Right cardiac atrium (tissue), 5 donors: ENCODE measurements around the gene TRPT1. TPM values are rescaled to one million over a fixed set of nuclear protein-coding genes. Genes with fewer than 3 reads are reported as not detected.

Experiments used
- ATAC-seq, 2 donors: fragments of 200-7000 bp; cut with Tn5 transposase; one replicate each; pipeline versions ENCODE4 v1.8.0 to v1.9.1; 2020; ENCODE audit warnings: moderate library complexity in 2 of 2, mild to moderate bottlenecking in 1 of 2
- DNase-seq, 3 donors: peaks; one replicate each; pipeline ENCODE4 v3.0.0-alpha.2; 2020
- H3K27ac ChIP-seq: one replicate; pipeline ENCODE4 v1.5.1; 2013; ENCODE audit warnings: mild to moderate bottlenecking, low read length, control low read depth, moderate library complexity
- H3K27me3 ChIP-seq: one replicate; pipeline ENCODE4 v1.6.1; 2013; ENCODE audit not compliant: control insufficient read depth, insufficient read depth
- H3K4me1 ChIP-seq: one replicate; pipeline ENCODE4 v1.6.1; 2013; ENCODE audit warnings: low read length; ENCODE audit not compliant: control insufficient read depth, insufficient read depth
- H3K4me3 ChIP-seq: one replicate; pipeline ENCODE4 v1.5.1; 2013; ENCODE audit warnings: low read length, control low read depth
- H3K9me3 ChIP-seq: one replicate; pipeline ENCODE4 v1.6.1; 2013; ENCODE audit warnings: low read length; ENCODE audit not compliant: control insufficient read depth
- WGBS: extraction: QIAGEN DNeasy Blood & Tissue Kit; methylation state at CpG from one replicate; pipeline ENCODE4 v1.1.7; 2013; 5-methylcytosine and 5-hydroxymethylcytosine counted together
- intact Hi-C, 4 donors: fragments of 100-400 bp; cut with DNase I; formaldehyde crosslinking; loops; one replicate each; pipeline versions ENCODE4 v1.11.0 to v1.14.0; 2022 to 2023
- polyA plus RNA-seq: library from polyadenylated mRNA; stranded (reverse); fragments of 200-250 nt; gene quantifications from one replicate; pipeline ENCODE4 v1.2.3, GENCODE V29; 2013
- total RNA-seq, 4 donors: library from RNA; stranded (reverse); fragmentation: NEBNext Ultra II Directional; extraction: Animal tissue kit (Norgen Biotek cat#: 25700); gene quantifications; one replicate each; pipeline ENCODE4 v1.2.1, GENCODE V29; 2021
- donor health status: healthy with polysubstance abuse.
- donor health status: DM: no; HTN: yes; CAD: no.
- donor health status: DM: no; HTN: no; CAD: no.
- donor health status: DM: no; HTN: yes; CAD: no; lungs with severe emphysema.
- donor health status: DM: yes; HTN: yes; CAD: no.

TRPT1 gene
- total and polyA plus RNA-seq, 5 donors, result 55.3 to 95.4 (median 71.7) TPM

DNA sequence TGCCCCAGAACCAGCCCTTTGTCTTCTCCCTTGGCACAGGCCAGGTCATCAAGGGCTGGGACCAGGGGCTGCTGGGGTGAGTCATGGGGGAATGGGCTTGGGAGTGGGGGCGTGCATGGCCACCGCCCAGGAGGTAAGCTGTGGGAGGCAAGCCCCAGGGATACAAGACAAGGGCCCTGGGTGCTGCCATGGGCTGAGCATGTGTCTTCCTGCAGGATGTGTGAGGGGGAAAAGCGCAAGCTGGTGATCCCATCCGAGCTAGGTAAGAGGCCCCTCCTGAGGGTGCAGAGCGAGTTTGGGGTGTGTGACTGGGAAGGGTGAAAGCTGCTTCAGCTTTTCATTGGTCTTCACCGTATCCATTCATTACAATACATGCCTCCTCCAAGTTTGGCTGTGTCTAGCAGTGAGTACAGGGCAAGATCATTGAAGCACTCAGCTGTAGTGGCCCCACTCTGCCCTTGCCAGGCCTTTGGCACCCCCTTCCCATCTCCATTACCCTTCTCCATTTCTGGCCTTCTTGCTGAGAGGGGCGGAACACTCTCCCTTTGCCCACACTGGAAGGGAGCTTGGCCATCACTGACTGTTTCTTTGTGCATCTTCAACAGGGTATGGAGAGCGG lies 17.4 kb upstream of the TRPT1 start:
- ATAC-seq, result no peak
- Histone ChIP-seq H3K27me3 (no peaks in the 10 kb centered on the region), H3K27ac (no peak overlapping the region), H3K9me3 (no peaks in the 10 kb centered on the region), H3K4me3 (no peak overlapping the region), H3K4me1 (peaks cover 7% of the 10 kb centered on the region)
- DNase-seq, result peak in 1 of 3 donors; percentile 73
- 84% methylated on average over 8 of the region's 8 CpGs for WGBS
- intact Hi-C loops, result no loop called here

DNA sequence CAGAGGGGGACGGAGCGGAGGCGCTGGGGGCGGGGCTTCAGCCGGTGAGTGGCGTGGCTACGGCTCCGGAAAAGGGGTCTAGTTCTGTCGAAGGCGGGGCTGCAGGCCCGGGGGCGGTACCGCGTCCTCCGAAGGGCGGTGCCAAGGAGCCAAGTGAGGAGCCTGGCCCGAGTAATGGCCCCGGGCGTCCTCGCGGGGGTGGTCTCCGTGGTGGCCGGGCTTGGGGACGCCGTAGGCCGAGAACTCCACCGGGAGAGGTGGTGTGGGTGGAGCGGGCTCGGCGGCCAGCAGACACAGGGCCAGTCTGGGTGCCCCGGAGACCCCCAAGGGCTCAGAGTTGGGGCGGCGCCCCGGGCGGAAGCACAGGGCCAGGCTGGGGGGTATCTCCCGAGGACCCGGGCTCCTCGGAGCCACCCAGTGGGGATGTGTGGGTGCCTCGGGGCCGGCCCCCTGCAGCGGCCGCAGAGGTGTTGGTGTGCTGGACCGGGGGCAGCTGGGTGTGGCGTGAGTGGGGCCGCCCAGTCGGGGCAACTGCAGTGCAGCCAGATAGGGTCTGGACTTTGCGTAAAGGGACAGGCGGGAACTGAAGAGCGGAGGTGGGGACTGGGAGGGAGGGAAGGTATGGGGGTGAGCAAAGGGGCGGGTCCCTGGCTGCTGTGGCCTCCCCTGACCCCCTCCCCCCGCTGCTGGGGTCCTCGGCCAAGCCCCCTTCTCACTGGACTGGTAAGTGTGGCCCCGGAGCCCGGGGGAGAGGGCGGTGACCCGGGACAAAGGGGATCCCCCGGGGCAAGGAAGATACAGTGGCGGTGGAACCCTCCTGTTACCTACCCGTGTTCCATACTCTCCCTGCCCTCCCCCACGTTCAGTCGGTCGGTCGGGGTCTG lies 15.7 kb upstream of the TRPT1 start:
- peaks cover 7% of the 10 kb centered on the region for H3K4me1 ChIP-seq
- peak overlapping the region; percentile 81 for H3K4me3 ChIP-seq
- peak overlapping the region; percentile 59 for H3K27ac ChIP-seq
- ATAC-seq (peak; percentile 5 to 29), DNase-seq (peak in 1 of 3 donors; percentile 72)
- no peaks in the 10 kb centered on the region for H3K27me3 ChIP-seq
- intact Hi-C loops, result no loop called here
- no peaks in the 10 kb centered on the region for H3K9me3 ChIP-seq
- WGBS, result under 1% methylated on average over 63 of the region's 63 CpGs

DNA sequence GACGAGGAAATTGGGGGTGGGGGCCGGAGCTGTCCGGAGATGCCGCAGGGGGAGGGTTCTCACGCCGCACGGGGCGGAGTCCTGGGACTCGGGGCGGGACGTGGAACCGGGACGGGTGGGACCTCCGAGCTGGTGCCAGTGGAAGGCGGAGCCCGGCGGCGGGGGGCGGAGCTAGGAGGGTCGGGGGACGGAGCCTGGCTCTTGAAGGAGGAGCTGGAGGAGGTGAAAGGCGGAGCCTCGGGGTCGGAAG lies 15.2 kb upstream of the TRPT1 start:
- ATAC-seq (peak; percentile 88 to 91), DNase-seq (peak; percentile 100)
- Histone ChIP-seq H3K27ac (peak overlapping the region; percentile 89), H3K4me1 (peaks cover 7% of the 10 kb centered on the region), H3K27me3 (no peaks in the 10 kb centered on the region), H3K4me3 (peak overlapping the region; percentile 49), H3K9me3 (no peaks in the 10 kb centered on the region)
- intact Hi-C loops, result no loop called here
- WGBS, result under 1% methylated on average over 24 of the region's 24 CpGs

DNA sequence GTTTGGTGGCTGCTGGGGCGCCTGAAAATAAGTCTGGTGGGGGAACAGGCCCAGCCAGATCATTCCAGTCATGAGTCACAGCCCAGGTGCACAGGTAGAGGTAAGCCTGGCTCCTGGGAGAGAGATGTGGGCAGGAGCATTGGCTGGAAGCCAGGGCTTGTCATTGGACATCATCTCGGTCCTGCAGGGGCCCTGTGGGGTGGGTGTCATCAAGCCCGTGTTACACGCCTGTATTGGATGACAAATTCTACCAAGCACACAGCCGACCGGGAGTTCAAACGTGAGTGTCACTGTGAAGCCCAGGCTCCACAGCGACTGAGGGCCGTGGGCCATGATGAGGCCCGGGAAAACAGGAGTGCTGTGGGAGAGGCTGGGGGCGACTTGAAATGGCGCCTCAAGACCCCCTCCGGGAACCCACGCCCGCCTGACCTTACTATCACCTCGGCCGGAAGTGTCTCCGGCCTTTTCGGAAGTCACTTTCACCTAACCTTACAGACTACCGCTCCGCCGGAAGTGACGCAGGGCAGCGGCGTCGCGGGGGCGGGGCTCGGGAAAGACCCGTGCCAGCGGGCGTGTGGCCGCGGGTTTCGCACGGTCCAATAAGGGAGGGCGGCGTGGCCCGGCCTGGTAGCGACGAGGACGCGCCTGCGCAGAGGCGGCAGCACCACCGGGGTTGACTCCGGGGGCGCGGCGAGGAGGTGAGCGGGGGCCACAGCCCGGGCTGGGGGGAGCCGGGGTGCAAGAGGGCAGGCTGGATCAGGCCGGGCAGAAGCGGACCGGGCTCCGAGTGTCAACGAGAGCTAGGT lies 14.7 kb upstream of the TRPT1 start, which contains the start of gene FKBP2:
TSS of gene FKBP2 (plus strand) at position 661 of the 806 bp plus-strand sequence. CDS start 1,293 bp downstream, outside the sequence.
- 2% methylated on average over 58 of the region's 58 CpGs for WGBS
- H3K27ac ChIP-seq, result peak within 1 kb of the TSS; percentile 89
- ATAC-seq (peak; percentile 79 to 81), DNase-seq (peak; percentile 98 to 99 (median 99))
- H3K4me1 ChIP-seq, result peaks cover 7% of the 10 kb centered on the region
- H3K4me3 ChIP-seq, result peak within 1 kb of the TSS; percentile 81
- no peaks in the 10 kb centered on the region for H3K27me3 ChIP-seq
- intact Hi-C loops, result no loop called here
- no peaks in the 10 kb centered on the region for H3K9me3 ChIP-seq

DNA sequence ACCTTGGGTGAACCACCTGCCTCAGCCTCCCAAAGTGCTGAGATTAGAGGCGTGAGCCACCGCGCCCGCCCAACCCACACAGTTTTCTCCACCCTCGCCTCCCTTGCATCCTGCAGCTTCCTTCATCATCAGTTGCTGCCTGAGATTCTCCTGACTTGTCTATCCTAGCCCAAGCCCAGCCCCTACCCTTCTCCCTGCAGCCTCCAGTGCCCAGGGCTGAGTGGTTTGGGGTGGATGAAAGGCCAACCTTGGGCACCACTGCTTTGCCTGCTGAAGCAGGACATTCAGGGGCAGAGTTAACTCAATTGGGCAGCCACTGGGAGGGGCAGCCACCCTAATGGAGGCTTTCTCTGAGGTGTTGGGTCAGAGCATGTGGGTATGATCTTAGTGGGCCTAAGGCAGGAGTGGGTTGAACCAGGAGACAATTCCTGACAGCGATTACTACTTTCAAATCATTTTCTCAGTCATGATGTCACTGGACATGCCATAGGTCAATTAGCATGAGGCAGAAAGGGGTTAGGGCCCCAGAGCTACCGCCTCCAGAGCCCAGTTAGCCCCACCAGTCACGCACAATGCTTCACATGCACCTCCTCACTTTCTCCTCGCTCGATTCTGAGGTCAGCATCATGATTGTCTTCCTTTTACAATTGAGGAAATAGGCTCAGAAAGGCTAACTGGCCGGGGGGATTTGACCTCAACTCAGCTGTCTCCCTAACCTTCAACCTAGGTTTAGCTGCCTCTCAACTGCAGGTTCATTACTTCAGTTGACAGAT lies 13.9 kb upstream of the TRPT1 start:
- Histone ChIP-seq H3K27me3 (no peaks in the 10 kb centered on the region), H3K9me3 (no peaks in the 10 kb centered on the region), H3K4me3 (peak overlapping the region; percentile 49), H3K27ac (peak overlapping the region; percentile 89), H3K4me1 (peaks cover 7% of the 10 kb centered on the region)
- WGBS, result 83% methylated on average over 11 of the region's 11 CpGs
- intact Hi-C loops, result loop anchor here in 1 of 4 donors (5.0 kb wide), 1 partner anchor 62 kb away; the partner anchor contains the start of gene CATSPERZ
- DNase-seq, result peak in 2 of 3 donors; percentile 55 to 62
- no peak for ATAC-seq

DNA sequence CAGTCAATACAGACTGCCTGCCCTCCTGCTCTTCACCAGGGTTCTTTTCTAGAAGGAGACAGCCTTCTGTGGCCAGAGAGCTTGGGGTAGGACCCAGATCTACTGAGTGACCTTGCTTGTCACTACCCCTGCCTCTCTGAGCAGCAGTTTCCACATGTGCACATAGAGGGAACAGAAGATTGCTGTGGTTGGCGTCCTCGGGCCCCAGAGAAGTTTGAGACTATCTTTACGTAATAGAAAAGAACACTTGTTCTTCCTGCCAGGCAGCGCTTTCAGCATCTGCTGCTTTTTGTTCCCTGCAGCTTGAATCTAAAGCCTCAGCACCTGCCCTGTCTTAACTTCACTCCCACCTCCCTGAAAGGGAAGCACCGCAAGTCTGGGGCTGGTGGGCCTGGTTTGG lies 13.0 kb upstream of the TRPT1 start:
- peaks cover 7% of the 10 kb centered on the region for H3K4me1 ChIP-seq
- peak in 1 of 3 donors; percentile 48 for DNase-seq
- H3K27me3 ChIP-seq, result no peaks in the 10 kb centered on the region
- intact Hi-C loops, result loop anchor here in 1 of 4 donors (5.0 kb wide), 1 partner anchor 63 kb away; the partner anchor contains the start of gene CATSPERZ
- no peak overlapping the region for H3K27ac ChIP-seq
- WGBS, result 77% methylated on average over 5 of the region's 5 CpGs
- no peak overlapping the region for H3K4me3 ChIP-seq
- no peaks in the 10 kb centered on the region for H3K9me3 ChIP-seq
- no peak for ATAC-seq

DNA sequence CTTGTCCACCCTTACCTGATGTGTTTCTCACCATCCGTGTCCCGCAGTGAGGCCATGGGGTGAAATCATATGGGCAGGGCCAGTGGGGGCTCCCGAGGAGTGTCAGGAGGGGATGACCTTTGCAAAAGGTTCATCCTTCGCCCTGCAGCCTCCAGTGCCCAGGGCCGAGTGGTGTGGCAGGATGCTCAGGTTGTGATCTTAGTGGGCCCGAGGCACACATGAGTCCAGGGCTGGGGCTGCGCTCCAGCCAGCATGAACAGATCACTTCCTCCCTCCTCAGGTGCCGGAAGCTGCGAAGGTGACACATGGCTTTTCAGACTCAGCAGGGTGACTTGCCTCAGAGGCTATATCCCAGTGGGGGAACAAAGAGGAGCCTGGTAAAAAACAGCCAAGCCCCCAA lies 12.1 kb upstream of the TRPT1 start:
- no peaks in the 10 kb centered on the region for H3K27me3 ChIP-seq
- H3K4me1 ChIP-seq, result peaks cover 7% of the 10 kb centered on the region
- intact Hi-C loops, result loop anchor here in 1 of 4 donors (5.0 kb wide), 1 partner anchor 64 kb away; the partner anchor contains the start of gene CATSPERZ
- WGBS, result 89% methylated on average over 9 of the region's 9 CpGs
- no peak overlapping the region for H3K4me3 ChIP-seq
- peak in 2 of 3 donors; percentile 46 to 50 for DNase-seq
- no peak overlapping the region for H3K27ac ChIP-seq
- no peaks in the 10 kb centered on the region for H3K9me3 ChIP-seq
- ATAC-seq, result no peak

DNA sequence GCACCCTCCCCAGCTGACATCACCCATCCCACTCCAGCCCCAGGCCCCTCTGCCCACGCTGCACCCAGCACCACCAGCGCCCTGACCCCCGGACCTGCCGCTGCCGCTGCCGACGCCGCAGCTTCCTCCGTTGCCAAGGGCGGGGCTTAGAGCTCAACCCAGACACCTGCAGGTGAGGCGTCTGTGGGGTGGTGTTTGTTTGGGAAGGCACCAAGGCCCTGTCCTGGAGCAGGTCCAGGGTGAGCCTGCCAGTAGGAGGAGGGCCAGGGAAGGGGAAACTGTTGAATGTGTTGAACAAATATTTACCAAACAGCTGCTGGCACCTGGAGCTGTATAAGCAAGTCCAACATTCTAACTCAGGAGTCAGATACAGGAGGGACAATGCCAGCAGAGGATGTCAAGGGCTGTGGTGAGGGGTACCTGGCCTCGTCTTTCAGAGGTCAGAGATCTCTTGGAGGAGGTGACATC lies 11.5 kb upstream of the TRPT1 start:
- 77% methylated on average over 12 of the region's 12 CpGs for WGBS
- ATAC-seq, result no peak
- peaks cover 6% of the 10 kb centered on the region for H3K4me1 ChIP-seq

DNA sequence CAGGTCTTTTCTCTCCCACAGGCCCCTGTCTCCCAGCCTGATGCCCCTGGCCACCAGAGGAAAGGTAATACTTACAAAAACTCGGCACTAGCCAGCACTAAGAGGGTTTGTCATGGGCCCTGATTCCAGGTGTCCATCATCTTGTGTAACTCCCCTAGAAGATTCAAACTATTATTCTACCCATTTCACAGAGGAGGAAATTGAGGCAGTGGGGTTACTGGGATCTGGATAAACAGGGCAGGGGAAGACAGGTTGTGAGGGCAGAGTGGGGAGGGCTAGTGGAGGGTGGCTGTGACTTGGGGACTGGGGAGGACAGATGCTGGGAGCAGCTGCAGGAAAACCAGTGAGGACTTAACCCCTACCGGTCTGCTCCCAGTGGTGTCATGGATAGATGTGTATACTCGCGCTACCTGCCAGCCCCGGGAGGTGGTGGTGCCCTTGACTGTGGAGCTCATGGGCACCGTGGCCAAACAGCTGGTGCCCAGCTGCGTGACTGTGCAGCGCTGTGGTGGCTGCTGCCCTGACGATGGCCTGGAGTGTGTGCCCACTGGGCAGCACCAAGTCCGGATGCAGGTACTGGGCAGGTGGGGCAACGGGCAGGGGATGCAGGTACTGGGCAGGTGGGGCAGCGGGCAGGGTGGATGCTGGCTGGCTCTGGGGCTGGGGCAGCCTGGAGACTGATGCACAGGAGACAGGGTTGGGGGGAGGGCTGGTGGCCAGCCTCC lies 9.6 kb upstream of the TRPT1 start:
- ATAC-seq (no peak), DNase-seq (peak in 2 of 3 donors; percentile 59 to 60)
- Histone ChIP-seq H3K27me3 (no peaks in the 10 kb centered on the region), H3K4me3 (peak overlapping the region; percentile 94), H3K9me3 (no peaks in the 10 kb centered on the region), H3K27ac (peak overlapping the region; percentile 80), H3K4me1 (peaks cover 3% of the 10 kb centered on the region)
- WGBS, result 83% methylated on average over 12 of the region's 12 CpGs
- intact Hi-C loops, result loop anchor here in 1 of 4 donors (5.0 kb wide), 1 partner anchor 67 kb away; the partner anchor contains the start of gene CATSPERZ

More for the DNA sequence above, 11.5 kb upstream of the TRPT1 start:
- Histone ChIP-seq H3K27me3 (no peaks in the 10 kb centered on the region), H3K4me3 (no peak overlapping the region), H3K9me3 (no peaks in the 10 kb centered on the region), H3K27ac (no peak overlapping the region)
- DNase-seq, result peak in 2 of 3 donors; percentile 58 to 66
- intact Hi-C loops, result loop anchor here in 1 of 4 donors (5.0 kb wide), 1 partner anchor 65 kb away; the partner anchor contains the start of gene CATSPERZ
